Measurements from ENCODE around the gene DUSP9. TPM values are rescaled to one million over a fixed set of nuclear protein-coding genes. Genes with fewer than 3 reads are reported as not detected.
A peak's percentile ranks its signal among the peaks of the same experiment; 100 is the strongest.

DUSP9 gene
- total RNA-seq, 1 experiment from 2014 or later: 12.0 TPM

DNA sequence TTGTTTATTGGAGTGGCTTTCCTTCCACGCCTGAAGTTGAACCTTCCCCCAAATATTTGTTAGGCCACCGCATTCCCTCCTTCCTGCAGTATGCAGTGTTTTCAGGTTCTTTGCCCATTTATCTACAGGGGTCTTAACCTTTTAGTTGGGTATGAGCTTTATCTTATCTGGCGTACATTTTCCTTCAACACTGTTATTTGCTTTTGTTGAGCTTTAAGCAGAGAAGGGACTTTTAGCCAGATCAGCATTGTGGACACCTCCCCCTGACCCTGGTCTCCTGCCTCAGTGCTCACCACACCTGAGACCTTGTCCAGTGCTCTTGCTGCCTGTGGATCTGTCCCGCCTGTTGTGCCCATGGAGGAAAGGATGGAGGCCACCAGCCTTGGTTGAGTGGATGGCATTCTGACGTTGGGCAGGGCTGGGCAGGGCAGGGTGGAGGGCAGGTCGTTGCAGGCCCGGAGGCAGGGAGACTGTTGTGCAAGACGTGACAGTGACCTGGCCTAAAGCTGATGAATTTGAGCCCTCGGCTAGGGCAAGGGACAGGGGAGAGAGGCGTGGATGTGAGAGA lies 998 bp upstream of the DUSP9 start:
- peak overlapping the region; percentile 43 for H3K4me3 Mint-ChIP-seq (ENCODE audit: unreplicated experiment)
- H3K27ac Mint-ChIP-seq (ENCODE audit: unreplicated experiment): no peak overlapping the region
- no peaks in the 10 kb centered on the region for H3K36me3 Mint-ChIP-seq (ENCODE audit: insufficient read depth, unreplicated experiment)
- Histone ChIP-seq H3K27me3 (replicated peaks; ENCODE audit: control insufficient read depth, insufficient read depth, low read length) (no peaks in the 10 kb centered on the region), H3K4me3 (ENCODE audit: low read depth, low read length) (peak overlapping the region; percentile 10; the same call in 1 of the 2 replicates), H3K9me3 (no peaks in the 10 kb centered on the region), H3K4me1 (peaks cover 24% of the 10 kb centered on the region), H3K36me3 (ENCODE audit: control insufficient read depth, insufficient read depth, low read length) (no peaks in the 10 kb centered on the region)
- POLR2A ChIA-PET: no interaction called here
- CTCF ChIA-PET: interaction anchor here (0.5 to 3.4 kb wide), 8 partner anchors 10 to 47 kb away, joined by 3 to 15 read pairs (median 5); partner anchors contain the start of gene CCNQ
- H3K27me3 Mint-ChIP-seq (ENCODE audit: insufficient read depth, unreplicated experiment): peaks cover 4% of the 10 kb centered on the region
- TF ChIP-seq, protein P1, sequence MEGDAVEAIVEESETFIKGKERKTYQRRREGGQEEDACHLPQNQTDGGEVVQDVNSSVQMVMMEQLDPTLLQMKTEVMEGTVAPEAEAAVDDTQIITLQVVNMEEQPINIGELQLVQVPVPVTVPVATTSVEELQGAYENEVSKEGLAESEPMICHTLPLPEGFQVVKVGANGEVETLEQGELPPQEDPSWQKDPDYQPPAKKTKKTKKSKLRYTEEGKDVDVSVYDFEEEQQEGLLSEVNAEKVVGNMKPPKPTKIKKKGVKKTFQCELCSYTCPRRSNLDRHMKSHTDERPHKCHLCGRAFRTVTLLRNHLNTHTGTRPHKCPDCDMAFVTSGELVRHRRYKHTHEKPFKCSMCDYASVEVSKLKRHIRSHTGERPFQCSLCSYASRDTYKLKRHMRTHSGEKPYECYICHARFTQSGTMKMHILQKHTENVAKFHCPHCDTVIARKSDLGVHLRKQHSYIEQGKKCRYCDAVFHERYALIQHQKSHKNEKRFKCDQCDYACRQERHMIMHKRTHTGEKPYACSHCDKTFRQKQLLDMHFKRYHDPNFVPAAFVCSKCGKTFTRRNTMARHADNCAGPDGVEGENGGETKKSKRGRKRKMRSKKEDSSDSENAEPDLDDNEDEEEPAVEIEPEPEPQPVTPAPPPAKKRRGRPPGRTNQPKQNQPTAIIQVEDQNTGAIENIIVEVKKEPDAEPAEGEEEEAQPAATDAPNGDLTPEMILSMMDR (IDR thresholded peaks at IDR 0.05; ENCODE audit: insufficient read depth in 1 of 2, low read depth in 1 of 2, low read length in 1 of 2, severe bottlenecking in 1 of 2, unreplicated experiment in 1 of 2): no peak
- no peaks in the 10 kb centered on the region for H3K9me3 Mint-ChIP-seq (ENCODE audit: unreplicated experiment)
- peak; percentile 32 to 65 for DNase-seq
- peaks cover 6% of the 10 kb centered on the region for H3K4me1 Mint-ChIP-seq (ENCODE audit: low read depth, unreplicated experiment)
- BruUV-seq (replicated peaks): no TSS peak
- intact Hi-C loops (cut with micrococcal nuclease; ENCODE audit: unreplicated experiment): loop anchor here (5.0 kb wide), 1 partner anchor 34 kb away; no protein-coding TSS in a partner anchor

DNA sequence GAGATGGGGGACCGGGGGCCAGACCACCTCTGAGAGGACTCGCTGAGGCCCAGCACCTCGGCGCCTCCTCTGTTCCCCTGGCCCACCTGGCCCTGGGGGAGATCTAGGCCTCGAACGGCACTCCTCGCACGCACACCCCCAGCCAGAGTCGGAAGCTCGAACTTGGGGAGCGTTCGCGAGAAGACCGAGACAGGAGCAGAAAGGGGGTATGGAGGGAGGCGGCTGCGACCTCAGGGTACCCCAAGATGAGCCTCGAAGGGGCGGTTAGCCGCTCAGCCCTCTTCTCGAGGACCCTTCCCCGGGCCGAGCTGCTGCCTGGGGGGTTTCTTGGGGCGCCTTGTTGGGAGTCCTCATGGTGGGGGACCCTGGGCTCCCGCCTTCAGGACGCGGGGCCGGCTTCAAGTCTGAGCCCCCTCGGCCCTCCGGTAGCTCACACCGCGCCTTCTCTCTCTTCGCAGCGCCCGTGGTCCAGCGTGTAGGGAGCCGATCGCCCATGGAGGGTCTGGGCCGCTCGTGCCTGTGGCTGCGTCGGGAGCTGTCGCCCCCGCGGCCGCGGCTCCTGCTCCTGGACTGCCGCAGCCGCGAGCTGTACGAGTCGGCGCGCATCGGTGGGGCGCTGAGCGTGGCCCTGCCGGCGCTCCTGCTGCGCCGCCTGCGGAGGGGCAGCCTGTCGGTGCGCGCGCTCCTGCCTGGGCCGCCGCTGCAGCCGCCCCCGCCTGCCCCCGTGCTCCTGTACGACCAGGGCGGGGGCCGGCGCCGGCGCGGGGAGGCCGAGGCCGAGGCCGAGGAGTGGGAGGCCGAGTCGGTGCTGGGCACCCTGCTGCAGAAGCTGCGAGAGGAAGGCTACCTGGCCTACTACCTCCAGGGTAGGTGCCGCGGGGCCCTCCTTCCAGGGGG lies 706 bp downstream of the DUSP9 start:
- Mint-ChIP-seq H3K4me1 (ENCODE audit: low read depth, unreplicated experiment) (no peaks in the 10 kb centered on the region), H3K4me3 (ENCODE audit: unreplicated experiment) (no peak overlapping the region)
- no TSS peak for BruUV-seq (replicated peaks)

More for the DNA sequence above, 706 bp downstream of the DUSP9 start:
- Mint-ChIP-seq H3K36me3 (ENCODE audit: insufficient read depth, unreplicated experiment) (no peaks in the 10 kb centered on the region), H3K27ac (ENCODE audit: unreplicated experiment) (no peak overlapping the region), H3K9me3 (ENCODE audit: unreplicated experiment) (no peaks in the 10 kb centered on the region), H3K27me3 (ENCODE audit: insufficient read depth, unreplicated experiment) (peaks cover 4% of the 10 kb centered on the region)
- ChIA-PET POLR2A (no interaction called here), CTCF (interaction anchor here (0.5 to 3.4 kb wide), 5 partner anchors 10 to 93 kb away, joined by 3 to 15 read pairs (median 3); partner anchors contain the start of gene CCNQ)
- no peak for DNase-seq
- intact Hi-C loops (cut with micrococcal nuclease; ENCODE audit: unreplicated experiment): loop anchor here (5.0 kb wide), 1 partner anchor 35 kb away; no protein-coding TSS in a partner anchor
- peaks cover 24% of the 10 kb centered on the region for H3K4me1 ChIP-seq
- TF ChIP-seq, protein P1 (IDR thresholded peaks at IDR 0.05; ENCODE audit: insufficient read depth in 1 of 2, low read depth in 1 of 2, low read length in 1 of 2, severe bottlenecking in 1 of 2, unreplicated experiment in 1 of 2): no peak
- no peaks in the 10 kb centered on the region for H3K36me3 ChIP-seq (ENCODE audit: control insufficient read depth, insufficient read depth, low read length)
- H3K9me3 ChIP-seq: no peaks in the 10 kb centered on the region
- H3K4me3 ChIP-seq (ENCODE audit: low read depth, low read length): peak overlapping the region; percentile 31
- H3K27me3 ChIP-seq (replicated peaks; ENCODE audit: control insufficient read depth, insufficient read depth, low read length): no peaks in the 10 kb centered on the region
